Stomach smooth muscle (tissue), 2 donors: ENCODE data around the gene CDH4.

Experiments used
- H3K27ac ChIP-seq: one replicate; pipeline ENCODE4 v1.7.0; 2013; ENCODE audit warnings: mild to moderate bottlenecking, low read length, inconsistent platforms
- H3K27me3 ChIP-seq, 2 donors: one replicate each; pipeline ENCODE4 v1.7.0; 2013; ENCODE audit warnings: low read length in 2 of 2; ENCODE audit not compliant: insufficient read depth in 2 of 2, control insufficient read depth in 1 of 2
- H3K36me3 ChIP-seq, 2 donors: one replicate each; pipeline ENCODE4 v1.7.0; 2013; ENCODE audit warnings: low read length in 2 of 2; ENCODE audit not compliant: control insufficient read depth in 2 of 2, insufficient read depth in 2 of 2
- H3K4me1 ChIP-seq: one replicate; pipeline ENCODE4 v1.7.0; 2013; ENCODE audit warnings: low read length; ENCODE audit not compliant: control insufficient read depth, insufficient read depth
- H3K4me3 ChIP-seq, 2 donors: one replicate each; pipeline ENCODE4 v1.7.0; 2013; ENCODE audit warnings: low read length in 2 of 2
- H3K9ac ChIP-seq, 2 donors: one replicate each; pipeline ENCODE4 v1.7.0; 2013; ENCODE audit warnings: low read length in 2 of 2, mild to moderate bottlenecking in 1 of 2
- H3K9me3 ChIP-seq, 2 donors: one replicate each; pipeline ENCODE4 v1.7.0; 2013; ENCODE audit warnings: low read length in 2 of 2; ENCODE audit not compliant: control insufficient read depth in 2 of 2
- donor health status: healthy.
- donor health status: Pancreatic carcinoma.

Gene CDH4

GRCh38 chr20:61230166-61230565, 21.9 kb upstream of the CDH4 start:
- Histone ChIP-seq H3K36me3 (no peaks in the 10 kb centered on the region), H3K9me3 (peaks cover 0 to 12% of the 10 kb centered on the region in 2 donors), H3K4me1 (no peaks in the 10 kb centered on the region), H3K27me3 (peaks cover 10 to 11% of the 10 kb centered on the region in 2 donors), H3K9ac (no peak overlapping the region), H3K27ac (no peak overlapping the region), H3K4me3 (no peak overlapping the region)

GRCh38 chr20:61233590-61233989, 18.5 kb upstream of the CDH4 start:
- Histone ChIP-seq H3K4me1 (no peaks in the 10 kb centered on the region), H3K36me3 (no peaks in the 10 kb centered on the region), H3K27ac (no peak overlapping the region), H3K27me3 (peaks cover 8 to 12% of the 10 kb centered on the region in 2 donors), H3K4me3 (no peak overlapping the region), H3K9ac (no peak overlapping the region), H3K9me3 (peaks cover 0 to 12% of the 10 kb centered on the region in 2 donors)

GRCh38 chr20:61234224-61234890, 17.7 kb upstream of the CDH4 start:
- Histone ChIP-seq H3K4me1 (no peaks in the 10 kb centered on the region), H3K4me3 (no peak overlapping the region), H3K27me3 (peaks cover 7 to 12% of the 10 kb centered on the region in 2 donors), H3K9me3 (peaks cover 0 to 12% of the 10 kb centered on the region in 2 donors), H3K36me3 (no peaks in the 10 kb centered on the region), H3K9ac (no peak overlapping the region), H3K27ac (no peak overlapping the region)

GRCh38 chr20:61236713-61237112, 15.3 kb upstream of the CDH4 start:
- no peaks in the 10 kb centered on the region for H3K36me3 ChIP-seq
- H3K27ac ChIP-seq = no peak overlapping the region
- H3K27me3 ChIP-seq = peaks cover 6 to 8% of the 10 kb centered on the region in 2 donors
- no peaks in the 10 kb centered on the region for H3K4me1 ChIP-seq
- no peak overlapping the region for H3K9ac ChIP-seq
- H3K9me3 ChIP-seq = peaks cover 7 to 24% of the 10 kb centered on the region in 2 donors
- H3K4me3 ChIP-seq = no peak overlapping the region

GRCh38 chr20:61238813-61239212, 13.2 kb upstream of the CDH4 start:
- H3K27me3 ChIP-seq = peaks cover 6 to 11% of the 10 kb centered on the region in 2 donors
- H3K4me1 ChIP-seq = no peaks in the 10 kb centered on the region
- no peak overlapping the region for H3K9ac ChIP-seq
- H3K4me3 ChIP-seq = no peak overlapping the region
- H3K36me3 ChIP-seq = no peaks in the 10 kb centered on the region
- peaks cover 7 to 18% of the 10 kb centered on the region in 2 donors for H3K9me3 ChIP-seq
- no peak overlapping the region for H3K27ac ChIP-seq

- no peaks in the 10 kb centered on the region for H3K36me3 ChIP-seq
- H3K9ac ChIP-seq = no peak overlapping the region
- no peaks in the 10 kb centered on the region for H3K4me1 ChIP-seq
- peaks cover 6 to 11% of the 10 kb centered on the region in 2 donors for H3K27me3 ChIP-seq
- H3K27ac ChIP-seq = no peak overlapping the region
- no peak overlapping the region for H3K4me3 ChIP-seq
- peaks cover 7 to 16% of the 10 kb centered on the region in 2 donors for H3K9me3 ChIP-seq
These were observed 11.2 kb upstream of the CDH4 start for GRCh38 chr20:61240814-61241213.

- Histone ChIP-seq H3K27me3 (peaks cover 7 to 16% of the 10 kb centered on the region in 2 donors), H3K4me1 (no peaks in the 10 kb centered on the region), H3K4me3 (no peak overlapping the region), H3K36me3 (no peaks in the 10 kb centered on the region), H3K9ac (no peak overlapping the region), H3K27ac (no peak overlapping the region), H3K9me3 (peaks cover 7 to 16% of the 10 kb centered on the region in 2 donors)
These were observed 7.8 kb upstream of the CDH4 start for GRCh38 chr20:61244213-61244612.

GRCh38 chr20:61246269-61246668, 5.8 kb upstream of the CDH4 start:
- Histone ChIP-seq H3K27me3 (peaks cover 24 to 31% of the 10 kb centered on the region in 2 donors), H3K4me1 (no peaks in the 10 kb centered on the region), H3K9ac (no peak overlapping the region), H3K27ac (no peak overlapping the region), H3K4me3 (no peak overlapping the region), H3K36me3 (no peaks in the 10 kb centered on the region), H3K9me3 (peaks cover 3 to 4% of the 10 kb centered on the region in 2 donors)

- Histone ChIP-seq H3K4me3 (no peak overlapping the region), H3K9ac (no peak overlapping the region), H3K36me3 (no peaks in the 10 kb centered on the region), H3K9me3 (no peaks in the 10 kb centered on the region), H3K27ac (no peak overlapping the region), H3K4me1 (peaks cover 9% of the 10 kb centered on the region), H3K27me3 (peaks cover 34 to 49% of the 10 kb centered on the region in 2 donors)
These were observed 2.4 kb upstream of the CDH4 start for GRCh38 chr20:61249626-61250025.

- Histone ChIP-seq H3K9ac (no peak overlapping the region), H3K27ac (no peak overlapping the region), H3K27me3 (peaks cover 41 to 64% of the 10 kb centered on the region in 2 donors), H3K4me3 (peak overlapping the region; percentile 29 to 43), H3K4me1 (peaks cover 9% of the 10 kb centered on the region), H3K9me3 (no peaks in the 10 kb centered on the region), H3K36me3 (no peaks in the 10 kb centered on the region)
These were observed 671 bp downstream of the CDH4 start for GRCh38 chr20:61252601-61253263.

GRCh38 chr20:61253264-61253639, 1.2 kb downstream of the CDH4 start:
- Histone ChIP-seq H3K9me3 (no peaks in the 10 kb centered on the region), H3K36me3 (no peaks in the 10 kb centered on the region), H3K9ac (no peak overlapping the region), H3K27me3 (peaks cover 38 to 61% of the 10 kb centered on the region in 2 donors), H3K27ac (no peak overlapping the region), H3K4me1 (peaks cover 9% of the 10 kb centered on the region), H3K4me3 (peak overlapping the region; percentile 43 to 44)
